GM19438 (cell line): Measurements from ENCODE around the gene PDCD1.

Source experiments
- ATAC-seq: cut with Tn5 transposase; IDR thresholded peaks from one replicate; pipeline ENCODE4 v1.9.1; 2021; ENCODE audit warnings: low read depth; ENCODE audit not compliant: unreplicated experiment

Gene PDCD1

GRCh38 chr2:241895712-241896641 is 37.3 kb upstream of the PDCD1 start:
- no peak for ATAC-seq

- ATAC-seq, result no peak
These were observed 36.7 kb upstream of the PDCD1 start for GRCh38 chr2:241895427-241895711.

- no peak for ATAC-seq
These were observed 36.2 kb upstream of the PDCD1 start for GRCh38 chr2:241894681-241895426.

- ATAC-seq, result no peak
These were observed 35.5 kb upstream of the PDCD1 start for GRCh38 chr2:241894056-241894641.

- ATAC-seq, result no peak
These were observed 34.6 kb upstream of the PDCD1 start for GRCh38 chr2:241893265-241893664.

GRCh38 chr2:241892299-241893137 is 33.8 kb upstream of the PDCD1 start:
- no peak for ATAC-seq

GRCh38 chr2:241891988-241892298 is 33.2 kb upstream of the PDCD1 start:
- ATAC-seq, result no peak

- ATAC-seq, result no peak
These were observed 32.8 kb upstream of the PDCD1 start for GRCh38 chr2:241891315-241891987.

GRCh38 chr2:241890524-241891235 is 32.0 kb upstream of the PDCD1 start:
- no peak for ATAC-seq

GRCh38 chr2:241888641-241889040 is 29.9 kb upstream of the PDCD1 start:
- ATAC-seq, result no peak

- no peak for ATAC-seq
These were observed 29.3 kb upstream of the PDCD1 start for GRCh38 chr2:241887806-241888522.

- no peak for ATAC-seq
These were observed 28.2 kb upstream of the PDCD1 start for GRCh38 chr2:241886840-241887447.

GRCh38 chr2:241885946-241886643 is 27.4 kb upstream of the PDCD1 start:
- no peak for ATAC-seq

GRCh38 chr2:241885291-241885945 is 26.7 kb upstream of the PDCD1 start:
- ATAC-seq, result no peak

- no peak for ATAC-seq
These were observed 26.2 kb upstream of the PDCD1 start for GRCh38 chr2:241884951-241885290.

- ATAC-seq, result peak; percentile 55
These were observed 23.5 kb upstream of the PDCD1 start for GRCh38 chr2:241882091-241882625.

GRCh38 chr2:241880311-241881073 is 21.8 kb upstream of the PDCD1 start:
- ATAC-seq, result no peak
